C1 segment of cervical spinal cord (tissue), 14 donors: Measurements from ENCODE around the gene DCDC2.
"Not testable (repeated sequence)": the region's sequence is repeated elsewhere in the genome, so short reads cannot be mapped to it uniquely, and the experiment has no call there.

Source experiments
- DNase-seq, 14 donors: peaks; one replicate each; lab custom pipeline; 2025; lab: John Stamatoyannopoulos, UW

Gene DCDC2

DNA sequence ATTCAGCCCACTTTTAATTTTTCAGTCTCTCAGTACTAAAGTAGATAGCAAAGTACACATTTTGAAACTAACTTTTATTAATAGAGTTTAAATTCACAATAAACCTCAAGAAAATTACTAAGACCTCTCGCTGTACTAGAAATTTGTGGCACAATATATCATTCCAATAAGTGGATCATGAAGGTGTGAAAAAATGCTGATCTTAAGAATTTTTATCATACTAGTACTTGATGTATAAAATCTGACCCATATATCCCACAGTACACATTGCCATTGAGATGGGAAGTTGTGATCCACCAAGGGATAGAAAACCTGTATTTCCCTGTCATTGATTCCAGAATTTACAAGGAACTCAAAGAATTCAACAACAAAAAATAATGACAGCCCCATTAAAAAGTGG lies 85.7 kb downstream of the DCDC2 start:
- DNase-seq, result no peak

DNA sequence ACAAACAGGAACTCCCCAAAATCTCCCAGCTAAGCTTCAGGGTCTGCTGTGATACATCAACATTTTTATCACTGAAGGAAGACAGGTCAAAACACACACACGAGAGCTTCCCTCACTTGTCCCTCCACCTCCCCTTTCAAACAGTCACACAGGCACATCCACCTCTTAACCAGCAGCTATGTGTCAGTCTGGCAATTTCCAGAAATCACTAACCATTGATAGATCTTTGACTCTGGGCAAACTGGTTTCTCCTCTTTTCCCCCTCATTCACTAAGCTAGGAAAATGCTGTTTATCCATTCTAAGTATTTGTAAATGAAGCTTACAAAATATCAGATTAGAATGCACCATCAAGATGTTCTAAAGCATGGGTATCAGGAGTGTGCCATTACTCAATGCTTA lies 87.8 kb downstream of the DCDC2 start:
- DNase-seq, result no peak

GRCh38 chr6:24258214-24258613 lies 99.6 kb downstream of the DCDC2 start:
- not testable (repeated sequence) for DNase-seq

DNA sequence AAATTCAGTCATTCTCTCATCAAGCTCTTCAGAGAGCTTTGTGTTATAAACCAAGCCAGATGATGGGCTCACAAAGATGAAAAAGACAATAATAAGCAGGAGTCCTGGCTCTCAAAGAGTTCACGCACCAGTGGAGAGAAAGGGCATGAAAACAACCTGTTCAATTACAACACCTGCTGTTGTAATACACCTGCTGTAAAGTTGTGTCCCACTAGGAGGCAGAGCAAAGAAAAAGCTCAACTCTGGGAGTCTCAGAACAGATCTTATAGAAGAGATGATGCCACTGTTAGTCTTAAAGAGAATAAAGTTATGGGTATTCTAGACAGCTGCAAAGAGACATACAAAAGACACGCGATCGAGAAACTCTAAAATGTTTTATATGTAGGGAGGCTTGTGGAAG lies 100.6 kb downstream of the DCDC2 start:
- no peak for DNase-seq

GRCh38 chr6:24255676-24256075 lies 102.2 kb downstream of the DCDC2 start:
- no peak for DNase-seq

DNA sequence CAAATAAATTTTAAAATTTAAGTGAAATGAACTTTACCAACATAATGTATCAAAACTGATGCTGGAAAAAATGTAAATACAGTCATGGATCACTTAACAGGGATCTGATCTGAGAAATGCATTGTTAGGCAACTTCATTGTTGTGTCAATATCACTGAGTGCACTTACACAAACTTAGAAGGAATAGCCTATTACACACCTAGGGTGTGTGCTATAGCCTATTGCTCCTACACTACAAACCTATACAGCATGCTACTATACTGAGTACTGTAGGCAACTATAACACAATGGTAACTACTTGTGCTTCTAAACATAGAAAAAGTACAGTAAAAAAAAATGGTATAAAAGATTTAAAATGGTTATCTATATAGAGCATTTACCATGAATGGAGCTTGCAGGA lies 104.5 kb downstream of the DCDC2 start:
- no peak for DNase-seq

GRCh38 chr6:24252280-24252679 lies 105.6 kb downstream of the DCDC2 start:
- DNase-seq, result no peak

GRCh38 chr6:24251339-24251738 lies 106.5 kb downstream of the DCDC2 start:
- no peak for DNase-seq

GRCh38 chr6:24249926-24250325 lies 107.9 kb downstream of the DCDC2 start:
- no peak for DNase-seq

- no peak for DNase-seq
These were observed 112.6 kb downstream of the DCDC2 start for GRCh38 chr6:24245275-24245674.

DNA sequence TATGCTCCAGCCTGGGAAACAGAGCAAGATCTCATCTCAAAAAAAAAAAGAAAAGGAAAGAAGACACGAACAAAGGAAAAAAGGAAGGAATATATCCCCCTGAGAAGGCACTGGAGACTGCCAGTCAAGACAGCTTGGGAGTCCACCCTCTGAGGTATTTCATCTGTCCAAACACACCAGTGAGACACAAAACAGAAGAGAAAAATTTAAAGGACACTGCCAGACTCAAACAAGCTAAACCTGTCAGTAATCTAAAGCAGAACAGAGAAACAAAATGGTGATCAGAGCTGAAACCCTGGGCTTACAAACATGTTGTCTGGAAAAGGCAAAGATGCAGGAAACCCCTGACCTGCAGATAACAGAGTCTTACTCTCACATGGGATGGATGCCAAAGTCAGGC lies 114.9 kb downstream of the DCDC2 start:
- no peak for DNase-seq

DNA sequence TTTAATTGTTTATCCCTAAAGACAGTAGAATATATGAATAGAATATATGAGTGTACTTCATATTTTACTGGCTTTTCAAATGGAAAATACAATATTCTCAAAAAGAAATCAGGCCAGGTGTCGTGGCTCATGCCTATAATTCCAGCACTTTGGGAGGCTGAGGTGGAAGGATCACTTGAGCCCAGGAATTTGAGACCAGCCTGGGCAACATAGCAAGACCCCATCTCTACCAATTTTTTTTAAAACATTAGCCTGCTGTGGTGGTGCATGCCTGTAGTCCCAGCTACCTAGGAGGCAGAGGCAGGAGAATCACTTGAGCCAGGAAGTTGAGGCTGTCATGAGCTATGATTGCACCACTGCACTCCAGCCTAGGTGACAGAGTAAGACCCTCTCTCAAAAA lies 116.1 kb downstream of the DCDC2 start:
- DNase-seq, result not testable (repeated sequence)

- no peak for DNase-seq
These were observed 116.9 kb downstream of the DCDC2 start for GRCh38 chr6:24240943-24241342.

GRCh38 chr6:24240380-24240928 lies 117.4 kb downstream of the DCDC2 start:
- no peak for DNase-seq

GRCh38 chr6:24238700-24239099 lies 119.2 kb downstream of the DCDC2 start:
- DNase-seq, result no peak

GRCh38 chr6:24236779-24237178 lies 121.1 kb downstream of the DCDC2 start:
- DNase-seq, result not testable (repeated sequence)

GRCh38 chr6:24233813-24234442 lies 123.9 kb downstream of the DCDC2 start:
- DNase-seq, result no peak

DNA sequence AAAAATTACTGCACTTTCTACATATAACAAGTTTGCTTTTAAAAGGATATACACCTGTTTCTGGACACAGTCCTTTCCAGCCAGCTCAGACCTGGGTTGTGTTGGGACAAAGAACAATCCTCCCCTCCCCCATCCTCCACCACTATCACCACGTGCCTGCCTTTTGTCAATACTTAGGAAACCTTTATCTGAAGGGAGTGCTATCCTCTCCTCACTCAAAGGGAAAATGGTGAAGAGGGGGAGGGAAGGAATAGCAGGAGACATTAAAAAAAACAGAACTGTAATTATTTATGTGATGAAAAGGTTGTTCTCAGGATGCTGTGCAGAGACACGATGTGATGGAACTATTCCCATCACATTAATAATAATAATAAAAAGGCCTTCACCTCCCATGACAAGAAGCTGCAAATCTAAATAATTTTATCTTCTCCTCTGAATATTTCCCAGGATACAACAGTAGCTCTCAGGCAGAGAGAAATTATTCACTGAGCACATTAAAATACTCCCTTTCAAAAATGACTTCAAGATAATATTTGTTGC lies 126.4 kb downstream of the DCDC2 start:
- no peak for DNase-seq

- no peak for DNase-seq
These were observed 128.0 kb downstream of the DCDC2 start for GRCh38 chr6:24229696-24230405.

DNA sequence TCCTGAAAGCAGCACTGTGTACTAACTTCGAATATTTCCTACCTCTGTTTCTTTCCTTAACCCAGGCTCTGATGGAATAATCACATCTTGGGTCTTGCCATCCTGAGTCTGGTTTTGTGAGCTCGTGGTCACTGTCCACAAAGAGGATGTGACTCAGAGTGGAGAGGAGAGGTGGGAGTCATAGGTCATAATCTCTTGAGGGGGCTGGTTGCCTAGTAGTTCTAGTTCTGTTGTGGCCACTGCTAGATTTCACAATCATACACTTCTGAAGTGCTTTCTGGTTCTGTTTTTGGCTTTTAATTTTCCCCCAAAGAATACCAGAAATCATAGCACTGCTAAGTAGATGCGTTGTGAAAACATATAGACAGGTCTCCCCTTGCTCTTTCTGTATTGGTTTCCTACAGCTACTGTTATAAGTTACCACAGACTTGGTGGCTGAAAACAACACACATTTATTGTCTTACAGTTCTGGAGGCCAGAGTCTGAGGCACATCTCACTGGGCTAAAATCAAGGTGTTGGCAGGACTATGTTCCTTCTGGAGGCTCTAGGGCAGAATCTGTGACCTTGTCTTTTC lies 129.1 kb downstream of the DCDC2 start:
- DNase-seq, result no peak

DNA sequence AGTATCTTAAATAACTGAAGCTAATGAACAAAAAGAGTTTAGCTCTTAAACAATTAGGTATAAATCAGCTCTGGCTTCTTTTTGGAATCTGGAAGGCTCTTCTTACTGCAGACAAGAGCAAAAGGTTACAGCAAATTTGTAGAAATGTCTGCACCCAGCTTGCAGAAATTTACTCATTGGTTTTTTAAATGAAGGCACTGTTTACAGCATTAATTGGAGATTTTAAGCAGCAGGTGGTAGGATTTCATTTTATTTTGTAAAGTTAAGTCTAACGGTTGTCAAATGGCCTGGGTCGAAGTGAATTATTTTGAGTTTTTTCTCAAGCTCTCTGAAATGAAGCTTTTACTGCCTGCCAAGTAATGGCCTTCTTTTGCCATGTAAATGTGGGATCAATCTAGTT lies 129.7 kb downstream of the DCDC2 start:
- DNase-seq, result no peak

DNA sequence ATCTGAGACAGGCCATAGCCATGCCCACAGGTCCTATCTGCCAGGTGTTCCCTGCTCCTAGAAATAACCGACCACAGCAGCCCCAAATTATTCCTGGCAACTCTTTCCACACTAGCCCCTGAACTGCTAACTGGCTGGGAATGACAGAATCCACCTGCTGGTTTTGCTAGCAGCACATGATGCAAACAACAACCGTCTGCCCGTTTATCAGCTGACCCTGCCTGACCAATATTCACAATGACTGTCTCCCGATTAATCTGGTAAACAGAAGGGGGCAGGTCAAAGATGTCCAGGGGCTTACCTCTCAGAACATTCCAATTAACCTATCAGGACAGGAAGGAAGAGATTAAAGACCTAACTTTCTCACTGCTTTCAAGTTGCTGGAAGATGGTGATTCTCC lies 130.3 kb downstream of the DCDC2 start:
- DNase-seq, result no peak

DNA sequence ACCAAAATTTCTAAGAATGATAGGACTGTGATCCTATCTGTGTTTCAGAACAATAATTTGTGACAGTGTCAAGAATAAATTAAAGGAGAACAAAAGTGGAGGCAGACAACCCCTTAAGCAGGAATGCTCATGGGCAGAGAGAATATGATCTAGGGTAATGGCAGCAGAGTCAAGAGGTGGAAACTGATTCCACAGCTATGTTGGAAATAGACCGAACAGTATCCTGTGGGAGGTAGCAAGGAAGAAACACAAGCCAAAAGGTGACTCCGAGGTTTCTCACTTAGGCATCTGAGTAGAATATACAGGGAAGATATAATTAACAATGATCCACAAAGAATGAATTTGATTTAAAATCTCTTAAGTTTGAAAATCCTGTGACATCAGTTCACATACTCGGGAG lies 131.3 kb downstream of the DCDC2 start:
- no peak for DNase-seq
